Immature natural killer cell (primary cell): Measurements from ENCODE around the gene EIF4A3. TPM values are rescaled to one million over a fixed set of nuclear protein-coding genes. Genes with fewer than 3 reads are reported as not detected.

ENCODE experiments used
- DNase-seq, 3 donors: peaks; one replicate each; pipeline ENCODE4 v3.0.0; 2022; ENCODE audit warnings: mixed read lengths in 1 of 3
- H3K27ac Mint-ChIP-seq, 6 donors: one replicate each; pipeline ENCODE4 v1.8.0; 2020; ENCODE audit warnings: mixed read lengths in 6 of 6, mild to moderate bottlenecking in 5 of 6, inconsistent platforms in 4 of 6, moderate library complexity in 3 of 6
- H3K27me3 Mint-ChIP-seq, 3 donors: one replicate each; pipeline ENCODE4 v1.8.0; 2020 to 2021; ENCODE audit warnings: low read depth in 3 of 3, mild to moderate bottlenecking in 3 of 3, mixed read lengths in 3 of 3, moderate library complexity in 3 of 3, inconsistent platforms in 1 of 3
- H3K36me3 Mint-ChIP-seq, 3 donors: one replicate each; pipeline ENCODE4 v1.8.0; 2020; ENCODE audit warnings: mixed read lengths in 3 of 3, inconsistent platforms in 2 of 3, mild to moderate bottlenecking in 2 of 3
- H3K4me1 Mint-ChIP-seq, 2 donors: one replicate each; pipeline ENCODE4 v1.8.0; 2020; ENCODE audit warnings: inconsistent platforms in 2 of 2, mild to moderate bottlenecking in 2 of 2, mixed read lengths in 2 of 2, moderate library complexity in 1 of 2
- H3K4me3 Mint-ChIP-seq, 5 donors: one replicate each; pipeline ENCODE4 v1.8.0; 2020; ENCODE audit warnings: mild to moderate bottlenecking in 5 of 5, mixed read lengths in 5 of 5, inconsistent platforms in 3 of 5, moderate library complexity in 3 of 5
- H3K9me3 Mint-ChIP-seq, 6 donors: one replicate each; pipeline ENCODE4 v1.8.0; 2020; ENCODE audit warnings: mild to moderate bottlenecking in 6 of 6, mixed read lengths in 6 of 6, inconsistent platforms in 4 of 6, moderate library complexity in 3 of 6
- polyA plus RNA-seq, 3 donors: library from polyadenylated mRNA; unstranded; fragments of 300-500 nt; fragmentation: Illumina TruSeq; gene quantifications; one replicate each; pipeline ENCODE4 v1.2.3, GENCODE V29; 2021

Gene EIF4A3
- polyA plus RNA-seq, 3 donors from 2014 or later, result 70.7 to 124 (median 92.6) TPM

DNA sequence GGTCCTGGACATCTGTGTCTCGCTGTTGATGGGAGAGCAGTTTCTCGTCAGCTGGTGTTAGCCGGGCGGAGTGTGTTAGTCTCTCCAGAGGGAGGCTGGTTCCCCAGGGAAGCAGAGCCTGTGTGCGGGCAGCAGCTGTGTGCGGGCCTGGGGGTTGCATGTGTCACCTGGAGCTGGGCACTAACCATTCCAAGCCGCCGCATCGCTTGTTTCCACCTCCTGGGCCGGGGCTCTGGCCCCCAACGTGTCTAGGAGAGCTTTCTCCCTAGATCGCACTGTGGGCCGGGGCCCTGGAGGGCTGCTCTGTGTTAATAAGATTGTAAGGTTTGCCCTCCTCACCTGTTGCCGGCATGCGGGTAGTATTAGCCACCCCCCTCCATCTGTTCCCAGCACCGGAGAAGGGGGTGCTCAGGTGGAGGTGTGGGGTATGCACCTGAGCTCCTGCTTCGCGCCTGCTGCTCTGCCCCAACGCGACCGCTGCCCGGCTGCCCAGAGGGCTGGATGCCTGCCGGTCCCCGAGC is 27.6 kb downstream of the EIF4A3 start:
- Mint-ChIP-seq H3K27me3 (peaks cover 0 to 3% (median 1%) of the 10 kb centered on the region in 3 donors), H3K4me1 (no peaks in the 10 kb centered on the region), H3K9me3 (no peaks in the 10 kb centered on the region), H3K36me3 (peaks cover 0 to 3% (median 0%) of the 10 kb centered on the region in 3 donors), H3K4me3 (no peak overlapping the region), H3K27ac (no peak overlapping the region)
- no peak for DNase-seq

GRCh38 chr17:80118601-80119270 is 28.2 kb downstream of the EIF4A3 start:
- Mint-ChIP-seq H3K27me3 (peaks cover 0 to 3% (median 1%) of the 10 kb centered on the region in 3 donors), H3K4me1 (no peaks in the 10 kb centered on the region), H3K4me3 (no peak overlapping the region), H3K36me3 (peaks cover 0 to 3% (median 0%) of the 10 kb centered on the region in 3 donors), H3K27ac (no peak overlapping the region), H3K9me3 (no peaks in the 10 kb centered on the region)
- DNase-seq, result no peak

DNA sequence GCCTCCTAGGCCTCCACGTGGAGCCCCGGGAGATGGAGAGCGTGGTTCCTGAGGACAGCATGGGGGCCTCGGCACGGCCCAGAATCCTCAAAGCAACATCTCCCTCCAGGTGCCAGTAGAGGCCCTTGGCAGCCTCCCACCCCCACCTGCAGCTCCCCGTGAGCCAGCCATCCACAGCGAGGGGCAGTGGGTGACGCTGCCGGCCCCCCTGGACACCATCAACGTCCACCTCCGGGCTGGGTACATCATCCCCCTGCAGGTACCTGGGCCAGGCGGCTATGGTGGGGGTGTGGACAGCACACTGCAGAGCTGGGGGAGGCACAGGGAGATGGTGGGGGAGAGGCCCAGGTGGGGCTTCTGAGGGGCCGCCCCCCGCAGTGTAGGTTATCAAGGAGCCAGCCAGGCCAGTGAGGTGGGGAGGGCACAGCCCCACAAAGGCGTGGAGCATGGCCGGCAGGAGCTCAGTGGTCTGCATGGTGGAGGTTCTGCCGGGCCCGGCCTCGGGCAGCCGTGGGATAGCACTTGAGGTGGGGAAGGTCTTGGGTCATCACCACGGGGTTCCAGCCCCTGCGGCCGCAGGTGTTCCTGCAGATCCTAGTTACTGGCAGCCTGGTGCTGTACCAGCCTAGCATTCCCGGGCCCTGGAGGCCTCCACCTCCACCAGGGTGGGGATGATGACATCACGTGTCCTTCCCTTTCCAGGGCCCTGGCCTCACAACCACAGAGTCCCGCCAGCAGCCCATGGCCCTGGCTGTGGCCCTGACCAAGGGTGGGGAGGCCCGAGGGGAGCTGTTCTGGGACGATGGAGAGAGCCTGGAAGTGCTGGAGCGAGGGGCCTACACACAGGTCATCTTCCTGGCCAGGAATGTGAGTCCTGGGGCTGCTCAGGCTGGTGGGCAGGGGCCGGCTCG is 29.2 kb downstream of the EIF4A3 start:
- H3K36me3 Mint-ChIP-seq, result peaks cover 0 to 3% (median 0%) of the 10 kb centered on the region in 3 donors
- no peaks in the 10 kb centered on the region for H3K4me1 Mint-ChIP-seq
- no peak for DNase-seq
- H3K27me3 Mint-ChIP-seq, result peaks cover 0 to 3% (median 1%) of the 10 kb centered on the region in 3 donors
- H3K27ac Mint-ChIP-seq, result no peak overlapping the region
- no peak overlapping the region for H3K4me3 Mint-ChIP-seq
- no peaks in the 10 kb centered on the region for H3K9me3 Mint-ChIP-seq

GRCh38 chr17:80116921-80117380 is 30.0 kb downstream of the EIF4A3 start:
- no peaks in the 10 kb centered on the region for H3K4me1 Mint-ChIP-seq
- H3K27me3 Mint-ChIP-seq, result peaks cover 0 to 2% (median 1%) of the 10 kb centered on the region in 3 donors
- H3K27ac Mint-ChIP-seq, result no peak overlapping the region
- peaks cover 0 to 3% (median 0%) of the 10 kb centered on the region in 3 donors for H3K36me3 Mint-ChIP-seq
- no peaks in the 10 kb centered on the region for H3K9me3 Mint-ChIP-seq
- H3K4me3 Mint-ChIP-seq, result no peak overlapping the region
- no peak for DNase-seq

- peaks cover 0 to 1% (median 1%) of the 10 kb centered on the region in 3 donors for H3K27me3 Mint-ChIP-seq
- no peaks in the 10 kb centered on the region for H3K9me3 Mint-ChIP-seq
- no peak for DNase-seq
- no peak overlapping the region for H3K27ac Mint-ChIP-seq
- H3K4me3 Mint-ChIP-seq, result no peak overlapping the region
- H3K4me1 Mint-ChIP-seq, result no peaks in the 10 kb centered on the region
- peaks cover 0 to 3% (median 0%) of the 10 kb centered on the region in 3 donors for H3K36me3 Mint-ChIP-seq
Observed at GRCh38 chr17:80116276-80116920, 30.5 kb downstream of the EIF4A3 start.

DNA sequence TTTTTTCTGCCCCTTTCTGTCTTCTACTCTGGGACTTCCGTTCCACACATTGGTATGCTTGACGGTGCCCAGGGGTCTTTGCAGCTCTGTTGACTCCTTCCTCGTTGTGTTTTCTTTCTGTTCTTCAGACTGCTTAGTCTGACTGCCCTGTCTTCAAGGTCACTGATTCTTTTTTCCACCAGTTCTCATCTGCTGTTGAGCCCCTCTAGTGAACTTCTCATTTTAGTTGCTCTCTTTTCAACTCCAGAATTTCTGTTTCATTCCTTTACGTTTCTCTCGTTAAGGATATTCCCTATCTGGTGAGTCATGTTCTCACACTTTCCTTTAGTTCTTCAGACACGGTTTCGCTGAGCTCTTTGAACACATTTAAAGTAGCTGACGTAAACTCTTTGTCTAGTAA is 31.8 kb downstream of the EIF4A3 start:
- Mint-ChIP-seq H3K4me3 (no peak overlapping the region), H3K36me3 (peaks cover 0 to 3% (median 0%) of the 10 kb centered on the region in 3 donors), H3K9me3 (no peaks in the 10 kb centered on the region), H3K27me3 (peaks cover 1 to 3% (median 1%) of the 10 kb centered on the region in 3 donors), H3K4me1 (no peaks in the 10 kb centered on the region), H3K27ac (no peak overlapping the region)
- no peak for DNase-seq

DNA sequence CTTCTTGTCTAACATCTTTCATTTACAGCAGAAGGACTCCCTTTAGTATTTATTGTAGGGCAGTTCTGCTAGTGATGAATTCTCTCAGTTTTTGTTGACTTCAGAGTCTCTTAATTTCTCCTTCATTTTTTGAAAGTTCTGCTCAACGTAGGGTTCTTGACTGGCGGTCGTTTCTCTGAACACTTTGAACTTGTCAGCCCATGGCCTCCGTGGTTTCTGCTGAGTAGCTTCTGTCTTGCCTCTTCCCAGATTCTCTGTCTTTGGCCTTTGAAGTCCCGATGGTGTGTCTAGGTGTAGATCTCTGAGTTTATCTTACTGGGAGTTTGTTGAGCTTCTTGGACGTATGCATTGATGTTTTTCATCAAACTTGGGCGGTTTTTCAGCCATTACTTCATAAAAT is 32.2 kb downstream of the EIF4A3 start:
- Mint-ChIP-seq H3K9me3 (no peaks in the 10 kb centered on the region), H3K27me3 (peaks cover 1 to 3% (median 1%) of the 10 kb centered on the region in 3 donors), H3K36me3 (peaks cover 0 to 3% (median 0%) of the 10 kb centered on the region in 3 donors), H3K27ac (no peak overlapping the region), H3K4me3 (no peak overlapping the region), H3K4me1 (no peaks in the 10 kb centered on the region)
- no peak for DNase-seq

DNA sequence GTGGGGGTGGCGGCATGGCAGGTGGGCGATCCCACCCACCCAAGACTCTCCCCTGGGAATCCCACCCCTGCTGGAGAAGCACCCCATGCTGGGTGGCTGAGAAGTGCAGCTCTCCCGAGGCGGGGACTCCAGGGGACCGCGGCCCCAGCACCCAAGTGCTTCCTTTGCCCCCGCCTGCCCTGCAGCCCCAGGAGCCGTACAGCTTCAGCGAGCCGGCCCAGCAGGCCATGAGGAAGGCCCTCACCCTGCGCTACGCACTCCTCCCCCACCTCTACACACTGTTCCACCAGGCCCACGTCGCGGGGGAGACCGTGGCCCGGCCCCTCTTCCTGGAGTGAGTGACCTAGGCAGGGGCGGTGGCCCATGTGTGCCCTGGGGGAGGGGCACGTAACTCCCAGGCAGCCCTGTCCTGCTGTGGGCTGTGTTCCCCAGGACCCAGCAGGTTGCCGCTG is 33.9 kb downstream of the EIF4A3 start:
- DNase-seq, result no peak
- peaks cover 0 to 3% (median 0%) of the 10 kb centered on the region in 3 donors for H3K36me3 Mint-ChIP-seq
- H3K9me3 Mint-ChIP-seq, result no peaks in the 10 kb centered on the region
- H3K27me3 Mint-ChIP-seq, result peaks cover 1 to 3% (median 1%) of the 10 kb centered on the region in 3 donors
- H3K4me1 Mint-ChIP-seq, result no peaks in the 10 kb centered on the region
- H3K27ac Mint-ChIP-seq, result no peak overlapping the region
- H3K4me3 Mint-ChIP-seq, result no peak overlapping the region

- Mint-ChIP-seq H3K9me3 (no peaks in the 10 kb centered on the region), H3K27ac (no peak overlapping the region), H3K4me3 (no peak overlapping the region)
Observed at GRCh38 chr17:80112471-80113032, 34.4 kb downstream of the EIF4A3 start.

DNA sequence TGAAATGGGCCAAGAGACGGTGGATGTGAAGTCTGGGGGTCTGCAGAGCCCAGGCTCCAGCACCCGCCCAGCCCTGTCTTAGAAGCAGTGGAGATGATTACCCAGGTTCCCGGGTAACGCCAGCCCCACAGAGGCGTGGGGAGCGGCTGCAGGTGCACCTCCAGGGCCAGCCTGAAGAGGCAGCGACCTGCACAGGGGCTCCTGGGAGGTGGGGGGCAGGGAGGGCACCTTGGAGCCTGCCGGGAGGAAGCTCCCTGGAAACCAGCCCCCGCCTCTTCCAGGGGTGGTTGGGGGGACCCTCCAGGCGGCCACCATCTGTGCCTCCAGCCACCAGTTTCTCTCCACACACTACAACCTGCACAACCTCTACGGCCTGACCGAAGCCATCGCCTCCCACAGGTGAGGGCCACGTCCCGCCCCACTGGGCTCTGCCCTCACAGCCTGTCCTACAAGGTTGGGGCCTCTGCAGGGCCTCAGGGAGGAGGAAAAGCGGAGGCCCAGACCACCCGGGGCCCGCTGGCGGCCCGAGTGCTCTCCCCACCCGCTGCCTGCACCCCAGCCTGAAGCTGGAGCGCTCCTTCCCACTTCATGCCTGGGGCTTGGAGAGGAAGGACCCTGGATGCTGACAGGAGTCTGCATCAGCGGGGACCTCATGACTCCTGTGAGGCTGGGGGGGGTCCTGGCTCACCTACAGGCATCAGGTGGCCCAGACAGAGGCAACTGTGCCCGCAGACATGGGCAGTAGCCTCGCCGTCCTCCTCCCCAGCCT is 35.0 kb downstream of the EIF4A3 start:
- H3K27ac Mint-ChIP-seq, result peak overlapping the region in 1 of 6 donors; percentile 25
- H3K9me3 Mint-ChIP-seq, result no peaks in the 10 kb centered on the region
- H3K27me3 Mint-ChIP-seq, result peaks cover 0 to 3% (median 1%) of the 10 kb centered on the region in 3 donors
- no peak overlapping the region for H3K4me3 Mint-ChIP-seq
- no peaks in the 10 kb centered on the region for H3K4me1 Mint-ChIP-seq
- DNase-seq, result no peak
- H3K36me3 Mint-ChIP-seq, result peaks cover 0 to 3% (median 0%) of the 10 kb centered on the region in 3 donors

More at GRCh38 chr17:80112471-80113032, 34.4 kb downstream of the EIF4A3 start:
- DNase-seq, result no peak
- Mint-ChIP-seq H3K27me3 (peaks cover 1 to 3% (median 1%) of the 10 kb centered on the region in 3 donors), H3K36me3 (peaks cover 0 to 3% (median 0%) of the 10 kb centered on the region in 3 donors), H3K4me1 (no peaks in the 10 kb centered on the region)

GRCh38 chr17:80110927-80111701 is 35.8 kb downstream of the EIF4A3 start:
- no peaks in the 10 kb centered on the region for H3K4me1 Mint-ChIP-seq
- DNase-seq, result no peak
- H3K4me3 Mint-ChIP-seq, result no peak overlapping the region
- no peaks in the 10 kb centered on the region for H3K9me3 Mint-ChIP-seq
- H3K36me3 Mint-ChIP-seq, result peaks cover 0 to 3% (median 0%) of the 10 kb centered on the region in 3 donors
- H3K27me3 Mint-ChIP-seq, result peaks cover 0 to 3% (median 0%) of the 10 kb centered on the region in 3 donors
- peak overlapping the region in 1 of 6 donors; percentile 25 for H3K27ac Mint-ChIP-seq

GRCh38 chr17:80110447-80110812 is 36.5 kb downstream of the EIF4A3 start:
- Mint-ChIP-seq H3K27ac (no peak overlapping the region), H3K27me3 (peaks cover 0 to 3% (median 0%) of the 10 kb centered on the region in 3 donors), H3K4me1 (no peaks in the 10 kb centered on the region), H3K4me3 (no peak overlapping the region), H3K9me3 (no peaks in the 10 kb centered on the region), H3K36me3 (peaks cover 0 to 3% (median 0%) of the 10 kb centered on the region in 3 donors)
- DNase-seq, result no peak
